ENCODE measurements around the gene FUT7. TPM values are rescaled to one million over a fixed set of nuclear protein-coding genes. Genes with fewer than 3 reads are reported as not detected.

The FUT7 gene
- total and polyA plus RNA-seq, 2 of the 13 experiments (the other 11 are each of a cell fraction or from before 2014, with no cell fraction given): 0.05 TPM; not detected in 1

DNA sequence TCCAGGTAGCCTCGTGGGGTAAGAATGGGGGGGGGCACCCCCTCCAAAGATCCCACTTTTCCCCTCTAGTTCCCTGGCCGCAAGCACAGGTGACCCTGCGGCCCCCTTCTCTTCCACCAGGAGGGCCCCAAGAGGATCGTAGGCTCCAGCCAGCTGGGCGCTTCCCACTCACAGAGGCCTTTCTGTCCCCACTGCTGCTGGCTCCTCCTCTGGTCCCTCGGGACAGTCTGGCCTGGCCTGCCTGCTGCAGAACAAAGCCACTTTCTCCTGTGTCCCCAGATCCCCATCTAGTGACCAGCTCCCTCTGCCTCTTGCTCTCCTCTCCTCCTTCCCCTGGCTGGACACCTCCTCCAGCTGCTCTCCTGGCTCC lies 39.0 kb upstream of the FUT7 start (continued):
- TF ChIP-seq, protein P1, sequence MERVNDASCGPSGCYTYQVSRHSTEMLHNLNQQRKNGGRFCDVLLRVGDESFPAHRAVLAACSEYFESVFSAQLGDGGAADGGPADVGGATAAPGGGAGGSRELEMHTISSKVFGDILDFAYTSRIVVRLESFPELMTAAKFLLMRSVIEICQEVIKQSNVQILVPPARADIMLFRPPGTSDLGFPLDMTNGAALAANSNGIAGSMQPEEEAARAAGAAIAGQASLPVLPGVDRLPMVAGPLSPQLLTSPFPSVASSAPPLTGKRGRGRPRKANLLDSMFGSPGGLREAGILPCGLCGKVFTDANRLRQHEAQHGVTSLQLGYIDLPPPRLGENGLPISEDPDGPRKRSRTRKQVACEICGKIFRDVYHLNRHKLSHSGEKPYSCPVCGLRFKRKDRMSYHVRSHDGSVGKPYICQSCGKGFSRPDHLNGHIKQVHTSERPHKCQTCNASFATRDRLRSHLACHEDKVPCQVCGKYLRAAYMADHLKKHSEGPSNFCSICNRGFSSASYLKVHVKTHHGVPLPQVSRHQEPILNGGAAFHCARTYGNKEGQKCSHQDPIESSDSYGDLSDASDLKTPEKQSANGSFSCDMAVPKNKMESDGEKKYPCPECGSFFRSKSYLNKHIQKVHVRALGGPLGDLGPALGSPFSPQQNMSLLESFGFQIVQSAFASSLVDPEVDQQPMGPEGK (CRISPR knock-in tag; IDR thresholded peaks at IDR 0.05): peak; percentile 15
- TF ChIP-seq IKZF5 (CRISPR knock-in tag; IDR thresholded peaks at IDR 0.05) (peak; percentile 38; the same call in 1 of the 2 replicates), ZNF766 (CRISPR knock-in tag; IDR thresholded peaks at IDR 0.05; ENCODE audit: borderline replicate concordance) (no peak), HNF1B (CRISPR knock-in tag; IDR thresholded peaks at IDR 0.05) (0 out of 2 replicates have a peak, but pooled peaks have one; percentile 41), TAF15 (IDR thresholded peaks at IDR 0.05; ENCODE audit: low read depth, low read length, poor library complexity, severe bottlenecking) (peak; percentile 0), LCORL (IDR thresholded peaks at IDR 0.05) (no peak), LCORL (CRISPR knock-in tag; IDR thresholded peaks at IDR 0.05) (peak; percentile 62; the same call in 1 of the 2 replicates), MXD3 (CRISPR knock-in tag; IDR thresholded peaks at IDR 0.05) (0 out of 2 replicates have a peak, but pooled peaks have one; percentile 31)
